Measurements from ENCODE around the gene F2RL2.

Gene F2RL2

DNA sequence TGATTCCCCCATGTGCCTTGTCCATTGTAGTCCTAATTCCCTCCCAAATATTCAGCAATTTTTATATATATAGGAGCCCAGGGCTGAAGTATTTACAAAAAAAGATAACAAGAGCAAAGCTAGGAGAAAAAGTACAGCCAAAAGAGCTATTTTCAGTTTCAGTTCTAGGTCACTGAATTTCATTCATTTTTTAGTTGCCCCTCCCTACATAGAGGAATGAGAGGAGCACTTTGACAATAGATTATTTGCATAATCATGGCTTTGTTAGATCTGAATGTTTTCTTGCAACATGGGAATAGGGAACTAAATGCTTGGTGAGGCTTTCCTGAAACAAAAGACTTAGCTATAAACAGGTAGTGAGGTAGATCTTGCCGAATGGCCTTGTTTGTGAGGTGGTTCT is 15.3 kb upstream of the F2RL2 start:
- H2BK12ac ChIP-seq (ENCODE audit: low read length in 2 of 2) = no peak overlapping the region
- H2BK15ac ChIP-seq (ENCODE audit: low read depth, poor library complexity, severe bottlenecking) = no peak overlapping the region
- H2AK5ac ChIP-seq (ENCODE audit: low read length, severe bottlenecking) = no peak overlapping the region
- H3K27me3 ChIP-seq (ENCODE audit: control insufficient read depth in 1 of 2, insufficient read depth in 1 of 2, low read length in 2 of 2) = no peaks in the 10 kb centered on the region
- no peak overlapping the region for H3K9ac ChIP-seq (ENCODE audit: low read length)
- H2BK120ac ChIP-seq (ENCODE audit: low read depth, low read length) = no peak overlapping the region
- peaks cover 2% of the 10 kb centered on the region for H3K4me1 ChIP-seq (ENCODE audit: control insufficient read depth, insufficient read depth, low read depth, low read length)
- no peak overlapping the region for H3K18ac ChIP-seq (ENCODE audit: low read depth in 1 of 2, low read length in 2 of 2)
- H3K4ac ChIP-seq (ENCODE audit: low read depth in 1 of 2, low read length in 2 of 2) = no peak overlapping the region
- 94% methylated on average over 1 of the region's 1 CpG for WGBS
- no peaks in the 10 kb centered on the region for H3K36me3 ChIP-seq (ENCODE audit: control insufficient read depth in 1 of 2, insufficient read depth in 2 of 2, low read depth in 1 of 2, low read length in 2 of 2)
- H3K9me3 ChIP-seq (ENCODE audit: control insufficient read depth, low read length) = no peaks in the 10 kb centered on the region
- no peak overlapping the region for H3K4me2 ChIP-seq (ENCODE audit: low read length, poor library complexity, severe bottlenecking)
- H4K8ac ChIP-seq (ENCODE audit: low read length) = no peak overlapping the region
- no peak overlapping the region for H3K23ac ChIP-seq (ENCODE audit: low read length in 2 of 2)
- H2AFZ ChIP-seq (ENCODE audit: low read depth, low read length) = no peak overlapping the region
- no peaks in the 10 kb centered on the region for H3K79me1 ChIP-seq (replicated peaks; ENCODE audit: low read length, poor library complexity, severe bottlenecking)
- no peak overlapping the region for H3K4me3 ChIP-seq (ENCODE audit: insufficient read depth in 1 of 2, low read depth in 1 of 2, low read length in 2 of 2)
- H4K91ac ChIP-seq (ENCODE audit: low read length) = no peak overlapping the region
- no peak overlapping the region for H3K14ac ChIP-seq (ENCODE audit: low read length in 2 of 2)
- no peak overlapping the region for H2BK5ac ChIP-seq (ENCODE audit: low read depth, low read length, poor library complexity, severe bottlenecking)
- no peak for DNase-seq
- H3K27ac ChIP-seq (ENCODE audit: low read length, poor library complexity, severe bottlenecking) = no peak overlapping the region

DNA sequence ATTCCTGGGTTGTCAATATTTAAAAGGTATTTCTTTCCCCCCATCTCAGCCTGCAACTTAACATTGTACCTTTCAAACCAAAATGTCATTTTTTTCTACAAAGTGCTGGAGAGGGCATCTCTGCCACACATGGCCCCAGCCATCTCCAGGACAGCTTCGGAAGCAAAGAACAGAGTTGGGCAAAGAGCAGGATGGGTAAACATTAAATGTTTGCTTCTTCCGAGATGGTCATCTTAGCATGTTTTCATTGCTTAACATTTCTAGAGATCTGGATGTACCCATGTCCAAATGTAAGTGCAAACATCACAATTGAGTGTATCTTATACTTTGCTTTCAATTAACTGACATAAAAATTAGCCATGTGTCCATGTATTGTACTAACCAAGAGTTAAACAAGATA is 14.3 kb upstream of the F2RL2 start:
- no peaks in the 10 kb centered on the region for H3K36me3 ChIP-seq (ENCODE audit: control insufficient read depth in 1 of 2, insufficient read depth in 2 of 2, low read depth in 1 of 2, low read length in 2 of 2)
- H2BK15ac ChIP-seq (ENCODE audit: low read depth, poor library complexity, severe bottlenecking) = no peak overlapping the region
- H3K27ac ChIP-seq (ENCODE audit: low read length, poor library complexity, severe bottlenecking) = no peak overlapping the region
- H3K4me2 ChIP-seq (ENCODE audit: low read length, poor library complexity, severe bottlenecking) = no peak overlapping the region
- no peak overlapping the region for H4K8ac ChIP-seq (ENCODE audit: low read length)
- no peak overlapping the region for H4K91ac ChIP-seq (ENCODE audit: low read length)
- H2AK5ac ChIP-seq (ENCODE audit: low read length, severe bottlenecking) = no peak overlapping the region
- no peak overlapping the region for H2AFZ ChIP-seq (ENCODE audit: low read depth, low read length)
- no peaks in the 10 kb centered on the region for H3K9me3 ChIP-seq (ENCODE audit: control insufficient read depth, low read length)
- H3K4me1 ChIP-seq (ENCODE audit: control insufficient read depth, insufficient read depth, low read depth, low read length) = no peaks in the 10 kb centered on the region
- H2BK12ac ChIP-seq (ENCODE audit: low read length in 2 of 2) = no peak overlapping the region
- no peaks in the 10 kb centered on the region for H3K79me1 ChIP-seq (replicated peaks; ENCODE audit: low read length, poor library complexity, severe bottlenecking)
- H3K23ac ChIP-seq (ENCODE audit: low read length in 2 of 2) = no peak overlapping the region
- H2BK5ac ChIP-seq (ENCODE audit: low read depth, low read length, poor library complexity, severe bottlenecking) = no peak overlapping the region
- no peak overlapping the region for H3K4me3 ChIP-seq (ENCODE audit: insufficient read depth in 1 of 2, low read depth in 1 of 2, low read length in 2 of 2)
- DNase-seq = no peak
- no peak overlapping the region for H3K14ac ChIP-seq (ENCODE audit: low read length in 2 of 2)
- no peak overlapping the region for H3K4ac ChIP-seq (ENCODE audit: low read depth in 1 of 2, low read length in 2 of 2)
- H2BK120ac ChIP-seq (ENCODE audit: low read depth, low read length) = no peak overlapping the region
- no peak overlapping the region for H3K18ac ChIP-seq (ENCODE audit: low read depth in 1 of 2, low read length in 2 of 2)
- no peaks in the 10 kb centered on the region for H3K27me3 ChIP-seq (ENCODE audit: control insufficient read depth in 1 of 2, insufficient read depth in 1 of 2, low read length in 2 of 2)
- 100% methylated on average over 2 of the region's 2 CpGs for WGBS
- no peak overlapping the region for H3K9ac ChIP-seq (ENCODE audit: low read length)

DNA sequence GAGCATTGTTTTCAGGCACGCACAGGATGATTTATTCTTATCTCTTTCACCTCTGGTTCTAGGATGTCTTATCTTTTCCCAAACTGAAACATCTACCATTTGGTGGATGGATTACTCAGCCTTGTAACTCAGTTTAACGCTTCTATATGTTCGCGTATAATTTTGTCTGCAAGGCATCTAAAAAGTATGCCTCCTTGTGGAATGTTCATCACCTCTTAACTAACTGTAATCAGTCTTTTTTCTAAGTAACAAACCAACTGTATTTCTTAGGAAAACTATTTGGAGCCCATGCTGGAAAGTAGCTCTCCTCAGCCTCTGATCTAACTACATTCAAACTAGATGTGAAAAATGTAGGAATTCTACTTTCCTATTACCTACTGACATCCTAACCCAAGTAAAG is 11.5 kb upstream of the F2RL2 start:
- H3K27ac ChIP-seq (ENCODE audit: low read length, poor library complexity, severe bottlenecking) = no peak overlapping the region
- no peak overlapping the region for H2AK5ac ChIP-seq (ENCODE audit: low read length, severe bottlenecking)
- H2AFZ ChIP-seq (ENCODE audit: low read depth, low read length) = no peak overlapping the region
- DNase-seq = no peak
- no peak overlapping the region for H3K4me3 ChIP-seq (ENCODE audit: insufficient read depth in 1 of 2, low read depth in 1 of 2, low read length in 2 of 2)
- H3K36me3 ChIP-seq (ENCODE audit: control insufficient read depth in 1 of 2, insufficient read depth in 2 of 2, low read depth in 1 of 2, low read length in 2 of 2) = no peaks in the 10 kb centered on the region
- no peak overlapping the region for H2BK12ac ChIP-seq (ENCODE audit: low read length in 2 of 2)
- 81% methylated on average over 2 of the region's 4 CpGs for WGBS
- H2BK120ac ChIP-seq (ENCODE audit: low read depth, low read length) = no peak overlapping the region
- no peak overlapping the region for H3K23ac ChIP-seq (ENCODE audit: low read length in 2 of 2)
- H3K4me1 ChIP-seq (ENCODE audit: control insufficient read depth, insufficient read depth, low read depth, low read length) = no peaks in the 10 kb centered on the region
- H3K18ac ChIP-seq (ENCODE audit: low read depth in 1 of 2, low read length in 2 of 2) = no peak overlapping the region
- H3K79me1 ChIP-seq (replicated peaks; ENCODE audit: low read length, poor library complexity, severe bottlenecking) = no peaks in the 10 kb centered on the region
- H3K27me3 ChIP-seq (ENCODE audit: control insufficient read depth in 1 of 2, insufficient read depth in 1 of 2, low read length in 2 of 2) = no peaks in the 10 kb centered on the region
- no peak overlapping the region for H2BK15ac ChIP-seq (ENCODE audit: low read depth, poor library complexity, severe bottlenecking)
- H3K9ac ChIP-seq (ENCODE audit: low read length) = no peak overlapping the region
- H3K14ac ChIP-seq (ENCODE audit: low read length in 2 of 2) = no peak overlapping the region
- no peak overlapping the region for H4K91ac ChIP-seq (ENCODE audit: low read length)
- no peaks in the 10 kb centered on the region for H3K9me3 ChIP-seq (ENCODE audit: control insufficient read depth, low read length)
- H2BK5ac ChIP-seq (ENCODE audit: low read depth, low read length, poor library complexity, severe bottlenecking) = no peak overlapping the region
- no peak overlapping the region for H4K8ac ChIP-seq (ENCODE audit: low read length)
- H3K4me2 ChIP-seq (ENCODE audit: low read length, poor library complexity, severe bottlenecking) = no peak overlapping the region
- no peak overlapping the region for H3K4ac ChIP-seq (ENCODE audit: low read depth in 1 of 2, low read length in 2 of 2)

GRCh38 chr5:76626738-76627137 is 3.5 kb upstream of the F2RL2 start:
- Histone ChIP-seq H3K4me3 (ENCODE audit: insufficient read depth in 1 of 2, low read depth in 1 of 2, low read length in 2 of 2) (no peak overlapping the region), H2BK120ac (ENCODE audit: low read depth, low read length) (no peak overlapping the region), H3K36me3 (ENCODE audit: control insufficient read depth in 1 of 2, insufficient read depth in 2 of 2, low read depth in 1 of 2, low read length in 2 of 2) (no peaks in the 10 kb centered on the region), H2BK12ac (ENCODE audit: low read length in 2 of 2) (no peak overlapping the region), H3K79me1 (replicated peaks; ENCODE audit: low read length, poor library complexity, severe bottlenecking) (no peaks in the 10 kb centered on the region), H4K8ac (ENCODE audit: low read length) (no peak overlapping the region), H3K9me3 (ENCODE audit: control insufficient read depth, low read length) (no peaks in the 10 kb centered on the region), H3K4ac (ENCODE audit: low read depth in 1 of 2, low read length in 2 of 2) (no peak overlapping the region), H3K4me1 (ENCODE audit: control insufficient read depth, insufficient read depth, low read depth, low read length) (no peaks in the 10 kb centered on the region), H3K14ac (ENCODE audit: low read length in 2 of 2) (no peak overlapping the region), H3K27ac (ENCODE audit: low read length, poor library complexity, severe bottlenecking) (no peak overlapping the region), H4K91ac (ENCODE audit: low read length) (no peak overlapping the region), H3K23ac (ENCODE audit: low read length in 2 of 2) (no peak overlapping the region), H3K9ac (ENCODE audit: low read length) (no peak overlapping the region), H3K27me3 (ENCODE audit: control insufficient read depth in 1 of 2, insufficient read depth in 1 of 2, low read length in 2 of 2) (no peaks in the 10 kb centered on the region), H2BK5ac (ENCODE audit: low read depth, low read length, poor library complexity, severe bottlenecking) (no peak overlapping the region), H2BK15ac (ENCODE audit: low read depth, poor library complexity, severe bottlenecking) (no peak overlapping the region), H2AK5ac (ENCODE audit: low read length, severe bottlenecking) (no peak overlapping the region), H3K18ac (ENCODE audit: low read depth in 1 of 2, low read length in 2 of 2) (no peak overlapping the region), H2AFZ (ENCODE audit: low read depth, low read length) (no peak overlapping the region), H3K4me2 (ENCODE audit: low read length, poor library complexity, severe bottlenecking) (no peak overlapping the region)
- WGBS = 94% methylated on average over 6 of the region's 6 CpGs
- no peak for DNase-seq
